ENCODE measurements around the gene TCN2.

GRCh38 chr22:30648825-30649224 lies 41.9 kb downstream of the TCN2 start:
- TF ChIP-seq CTCF (conservative IDR thresholded peaks at IDR 0.05; ENCODE audit: low read length) (no peak), EZH2phosphoT487 (IDR thresholded peaks at IDR 0.05; ENCODE audit: borderline replicate concordance, low read depth, low read length) (no peak)
